ENCODE data around the gene LVRN.
"Not testable (repeated sequence)": the region's sequence is repeated elsewhere in the genome, so short reads cannot be mapped to it uniquely, and the experiment has no call there.

Gene LVRN

DNA sequence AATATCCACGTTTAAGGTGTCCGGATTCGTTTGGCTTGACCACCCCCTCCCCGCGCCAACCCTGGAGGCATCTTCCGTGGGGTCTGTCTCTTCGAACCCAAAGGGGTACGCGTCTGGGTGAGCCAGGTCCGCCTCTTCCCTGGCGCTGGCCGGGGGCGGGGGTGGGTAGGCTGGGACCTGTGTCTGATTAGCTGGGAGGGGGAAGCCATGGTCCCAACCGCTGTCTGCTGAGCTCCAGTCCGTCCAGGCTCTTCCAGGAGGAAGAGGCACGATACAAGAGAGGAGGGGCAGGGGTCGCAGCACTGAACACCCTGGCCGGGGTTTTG is at the start of gene LVRN:
TSS of gene LVRN (plus strand) at position 237 of the 326 bp plus-strand sequence. CDS start 143 bp downstream, outside the sequence.
- no peak for DNase-seq (ENCODE audit: low read depth in 2 of 3, low spot score in 2 of 3)

- not testable (repeated sequence) for DNase-seq (ENCODE audit: low read depth in 2 of 3, low spot score in 2 of 3)
Observed at GRCh38 chr5:115913623-115914400, 48.5 kb upstream of the LVRN start.

DNA sequence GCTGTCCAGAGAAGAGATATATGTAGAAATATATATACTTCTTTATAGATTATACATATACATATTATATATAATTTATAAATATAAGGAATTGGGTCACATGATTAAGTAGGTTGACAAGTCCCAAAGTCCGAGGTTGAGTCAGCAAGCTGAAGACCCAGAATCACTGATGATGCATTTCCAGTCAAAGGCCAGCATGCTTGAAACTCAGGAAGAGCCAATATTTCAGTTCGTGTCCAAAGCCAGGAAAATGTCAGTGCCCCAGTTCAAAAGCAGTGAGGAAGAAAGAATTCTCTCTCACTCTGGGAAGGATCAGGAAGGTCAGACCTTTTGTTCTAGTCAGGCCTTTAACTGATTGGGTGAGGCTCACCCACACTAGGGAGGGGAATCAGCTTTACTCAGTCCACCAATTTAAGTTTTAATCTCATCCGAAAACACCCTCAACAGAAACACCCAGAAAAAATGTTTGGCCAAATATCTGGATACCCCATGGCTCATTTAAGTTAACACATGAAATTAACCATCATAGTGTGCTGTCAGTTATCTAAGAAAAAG is 42.0 kb upstream of the LVRN start:
- DNase-seq (ENCODE audit: low read depth in 2 of 3, low spot score in 2 of 3) = no peak

- not testable (repeated sequence) for DNase-seq (ENCODE audit: low read depth in 2 of 3, low spot score in 2 of 3)
Observed at GRCh38 chr5:115928578-115929407, 33.5 kb upstream of the LVRN start.

DNA sequence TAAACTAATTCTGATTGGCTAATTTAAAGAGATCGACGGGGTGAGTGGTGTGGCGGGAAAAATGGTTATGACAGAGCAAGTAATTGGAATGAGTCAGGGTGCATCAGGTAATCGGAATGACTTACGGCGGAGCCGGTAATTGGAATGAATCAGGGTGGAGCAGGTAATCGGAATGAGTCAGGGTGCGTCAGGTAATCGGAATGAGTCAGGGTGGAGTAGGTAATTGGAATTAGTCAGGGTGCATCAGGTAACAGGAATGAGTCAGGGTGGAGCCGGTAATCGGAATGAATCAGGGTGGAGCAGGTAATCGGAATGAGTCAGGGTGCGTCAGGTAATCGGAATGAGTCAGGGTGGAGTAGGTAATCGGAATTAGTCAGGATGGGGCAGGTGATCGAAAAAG is 32.1 kb upstream of the LVRN start:
- DNase-seq (ENCODE audit: low read depth in 2 of 3, low spot score in 2 of 3) = not testable (repeated sequence)

- DNase-seq (ENCODE audit: low read depth in 2 of 3, low spot score in 2 of 3) = no peak
Observed at GRCh38 chr5:115930630-115931337, 31.5 kb upstream of the LVRN start.

GRCh38 chr5:115932991-115933390 is 29.3 kb upstream of the LVRN start:
- no peak for DNase-seq (ENCODE audit: low read depth in 2 of 3, low spot score in 2 of 3)

DNA sequence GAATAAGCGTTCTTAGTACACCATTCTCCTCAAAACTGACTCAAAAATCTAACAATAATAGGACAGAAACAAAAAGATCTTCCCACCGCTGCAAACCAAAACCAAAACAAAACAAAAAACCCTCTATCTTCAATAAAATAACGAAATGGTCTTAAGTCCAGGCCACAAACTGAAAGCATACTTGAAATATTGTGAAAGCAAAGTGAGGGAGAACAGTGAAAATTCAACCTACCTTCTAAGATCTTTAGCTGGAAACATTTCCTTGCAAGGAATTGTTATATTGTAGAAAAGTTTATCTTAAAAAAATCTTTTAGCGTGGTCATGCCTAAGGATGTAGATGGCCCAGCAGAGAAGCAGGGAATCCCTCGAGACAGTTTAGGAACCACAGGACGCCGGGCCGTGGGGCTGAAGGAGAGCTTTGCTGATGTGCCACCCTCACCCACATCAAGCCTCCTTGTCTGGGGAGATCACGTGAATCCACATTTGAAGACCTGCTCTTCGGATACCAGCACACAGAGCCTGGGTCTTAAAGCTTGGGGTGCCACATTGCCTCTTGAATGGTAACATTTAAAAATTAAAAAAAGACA is 27.8 kb upstream of the LVRN start:
- DNase-seq (ENCODE audit: low read depth in 2 of 3, low spot score in 2 of 3) = no peak

GRCh38 chr5:115936031-115936430 is 26.2 kb upstream of the LVRN start:
- no peak for DNase-seq (ENCODE audit: low read depth in 2 of 3, low spot score in 2 of 3)

- DNase-seq (ENCODE audit: low read depth in 2 of 3, low spot score in 2 of 3) = no peak
Observed at GRCh38 chr5:115939059-115939458, 23.2 kb upstream of the LVRN start.

DNA sequence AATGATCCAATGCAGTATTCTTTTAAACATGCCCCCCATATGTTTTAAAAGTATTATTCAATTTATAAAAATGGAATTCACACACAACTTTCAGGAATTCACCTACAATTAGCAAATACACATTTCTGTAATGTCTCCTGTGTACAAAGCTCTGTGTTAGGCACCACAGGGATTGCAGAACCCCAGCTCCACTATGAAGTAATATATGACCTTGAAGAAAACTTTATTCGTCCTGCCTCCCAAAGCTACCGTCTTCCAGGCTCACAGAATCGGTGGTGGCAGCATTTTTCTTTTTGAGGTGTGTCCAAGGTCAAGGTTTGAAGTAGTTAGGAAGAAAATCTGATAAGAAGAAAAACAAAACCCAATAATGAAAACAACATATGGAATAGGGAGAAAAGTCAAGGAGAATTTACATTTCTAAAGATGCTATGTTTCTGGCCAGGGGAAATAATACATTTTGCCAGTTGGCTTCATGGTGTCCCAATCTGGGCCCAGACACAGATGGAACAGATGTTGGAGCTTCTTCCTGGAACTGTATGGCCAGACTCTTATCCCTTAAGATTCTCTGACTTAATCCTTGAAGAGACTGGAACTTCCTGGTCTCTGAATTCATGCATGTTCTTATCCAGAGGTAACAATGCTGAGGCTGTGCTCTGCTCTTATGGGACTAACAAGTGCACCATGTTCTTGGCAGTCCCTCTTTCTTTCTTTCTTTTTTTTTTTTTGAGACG is 22.0 kb upstream of the LVRN start:
- DNase-seq (ENCODE audit: low read depth in 2 of 3, low spot score in 2 of 3) = no peak

- DNase-seq (ENCODE audit: low read depth in 2 of 3, low spot score in 2 of 3) = no peak
Observed at GRCh38 chr5:115941051-115941675, 21.1 kb upstream of the LVRN start.

DNA sequence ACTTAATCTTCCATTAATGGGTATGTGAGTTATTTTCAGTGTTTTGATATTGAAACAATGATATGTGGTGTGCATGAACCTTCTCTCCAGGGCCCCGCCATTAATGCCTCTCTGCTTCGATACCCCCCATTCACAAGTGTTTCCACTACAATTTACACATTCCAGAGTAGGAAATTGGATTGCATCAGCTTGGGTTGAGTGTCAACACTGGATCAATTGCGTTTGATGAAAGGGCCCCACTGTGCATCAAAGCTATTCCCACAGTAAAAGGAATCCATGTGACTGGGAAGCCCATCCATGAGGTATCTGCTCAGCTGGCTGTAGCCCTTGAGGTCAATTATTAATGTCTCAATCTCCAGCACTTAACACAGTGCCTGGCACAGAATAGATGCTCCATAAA is 17.8 kb upstream of the LVRN start:
- no peak for DNase-seq (ENCODE audit: low read depth in 2 of 3, low spot score in 2 of 3)

DNA sequence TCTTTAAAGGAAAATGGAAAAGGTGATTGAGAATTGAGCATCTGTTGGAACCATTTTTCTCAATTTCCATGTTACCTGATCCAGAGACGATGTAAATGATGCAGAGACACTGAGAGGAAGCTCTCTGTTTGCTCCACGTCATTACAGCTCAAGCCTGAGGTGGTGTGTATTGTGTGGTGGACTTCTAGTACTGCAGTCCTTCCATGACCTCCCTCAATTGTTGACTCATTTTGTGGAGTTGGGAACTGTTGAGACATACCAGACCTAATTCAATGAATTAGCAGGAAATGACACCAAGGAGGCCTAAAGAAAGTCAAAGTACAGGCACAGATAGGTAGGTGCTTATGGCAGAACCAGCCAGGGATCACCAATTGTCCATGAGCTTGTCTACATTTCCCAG is 15.6 kb upstream of the LVRN start:
- DNase-seq (ENCODE audit: low read depth in 2 of 3, low spot score in 2 of 3) = no peak

DNA sequence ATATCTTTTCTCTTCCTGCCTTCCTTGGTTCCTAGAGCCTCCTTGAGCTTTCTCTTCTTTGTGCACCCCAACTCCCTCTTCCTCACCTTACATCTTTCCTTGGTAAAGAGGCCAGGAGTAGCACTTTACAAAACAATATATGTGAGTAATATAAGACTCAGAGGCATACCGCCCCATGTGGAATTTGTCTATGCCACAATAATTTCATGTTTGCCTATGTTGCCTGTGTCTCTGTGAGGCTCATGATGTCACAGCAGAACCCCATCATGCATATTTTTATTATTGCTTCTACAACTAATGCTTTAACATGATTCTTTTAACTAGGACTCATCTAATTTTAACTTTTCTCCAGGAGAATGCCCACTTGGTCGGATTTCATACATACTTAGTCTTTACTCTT is 15.0 kb upstream of the LVRN start:
- DNase-seq (ENCODE audit: low read depth in 2 of 3, low spot score in 2 of 3) = no peak

GRCh38 chr5:115948091-115948534 is 14.2 kb upstream of the LVRN start:
- DNase-seq (ENCODE audit: low read depth in 2 of 3, low spot score in 2 of 3) = no peak

DNA sequence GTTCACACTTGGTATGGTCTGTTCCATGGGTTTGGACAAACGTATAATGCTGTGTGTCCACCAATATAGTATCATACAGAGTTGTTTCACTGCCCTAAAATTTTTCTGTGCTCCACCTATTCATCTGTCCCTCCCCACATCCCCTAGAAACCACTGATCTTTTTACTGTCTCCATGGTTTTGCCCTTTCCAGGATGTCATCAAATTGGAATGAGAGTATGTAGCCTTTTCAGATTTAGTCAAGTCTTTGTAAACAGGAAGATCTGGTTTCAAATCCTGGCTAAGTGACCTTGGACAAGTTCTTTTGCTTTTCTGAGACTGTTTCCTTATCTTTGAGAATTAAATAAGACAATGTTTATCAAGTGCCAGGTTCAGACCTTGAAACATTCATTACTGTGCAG is 13.2 kb upstream of the LVRN start:
- DNase-seq (ENCODE audit: low read depth in 2 of 3, low spot score in 2 of 3) = no peak

DNA sequence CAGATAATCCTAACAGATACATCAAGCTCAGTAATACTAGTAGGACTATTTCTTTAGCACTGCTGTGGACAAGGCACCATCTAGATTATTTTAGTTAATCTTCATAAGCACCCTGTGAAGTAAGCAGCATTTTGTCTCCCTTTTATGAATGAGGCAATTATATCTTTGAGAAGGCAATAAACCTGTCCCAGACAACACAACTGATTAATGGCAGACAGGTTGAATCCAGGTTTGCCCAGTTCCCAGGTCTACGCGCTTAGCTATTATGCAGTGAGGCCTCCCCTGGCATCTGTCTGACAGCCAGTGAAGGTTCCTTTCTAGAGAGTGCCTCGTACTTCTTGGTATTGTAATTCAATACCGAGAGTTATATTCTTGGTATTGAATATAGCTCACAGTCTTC is 9.7 kb upstream of the LVRN start:
- DNase-seq (ENCODE audit: low read depth in 2 of 3, low spot score in 2 of 3) = no peak

GRCh38 chr5:115954144-115954543 is 8.1 kb upstream of the LVRN start:
- no peak for DNase-seq (ENCODE audit: low read depth in 2 of 3, low spot score in 2 of 3)

- no peak for DNase-seq (ENCODE audit: low read depth in 2 of 3, low spot score in 2 of 3)
Observed at GRCh38 chr5:115956957-115957356, 5.3 kb upstream of the LVRN start.

All from activated CD8-positive, alpha-beta memory T cell treated with anti-CD3 and anti-CD28 coated beads for 48 hours (primary cell).